Smooth muscle cell (in vitro differentiated cells): ENCODE measurements around the gene SAMD14. TPM values are rescaled to one million over a fixed set of nuclear protein-coding genes. Genes with fewer than 3 reads are reported as not detected.

Experiments
- DNase-seq: peaks from one replicate; lab custom pipeline; 2025; ENCODE audit not compliant: unreplicated experiment; lab: John Stamatoyannopoulos, UW
- H2AFZ ChIP-seq: fragments of 200-600 bp; sonication (generic); 2 replicates; pipeline ENCODE4 v1.6.0; 2016; ENCODE audit warnings: antibody characterized with exemption, low read depth, mild to moderate bottlenecking
- H3F3A ChIP-seq: fragments of 200-600 bp; sonication (generic); 2 replicates; pipeline ENCODE4 v1.6.0; 2017; ENCODE audit warnings: antibody characterized with exemption, low read depth
- H3K27ac ChIP-seq: fragments of 200-600 bp; sonication (generic); 2 replicates; pipeline ENCODE4 v1.5.1; 2016; ENCODE audit warnings: low read depth, mild to moderate bottlenecking
- H3K27me3 ChIP-seq: fragments of 200-600 bp; sonication (generic); 2 replicates; pipeline ENCODE4 v1.6.1; 2016; ENCODE audit warnings: low read depth, mild to moderate bottlenecking
- H3K36me3 ChIP-seq: fragments of 200-600 bp; sonication (generic); 2 replicates; pipeline ENCODE4 v1.5.1; 2016; ENCODE audit warnings: low read depth
- H3K4me1 ChIP-seq: fragments of 200-600 bp; sonication (generic); 2 replicates; pipeline ENCODE4 v1.5.1; 2016; ENCODE audit warnings: low read depth
- H3K4me2 ChIP-seq: fragments of 200-600 bp; sonication (generic); 2 replicates; pipeline ENCODE4 v1.6.0; 2016; ENCODE audit warnings: mild to moderate bottlenecking
- H3K4me3 ChIP-seq: fragments of 200-600 bp; sonication (generic); 2 replicates; pipeline ENCODE4 v1.5.1; 2016; ENCODE audit warnings: mild to moderate bottlenecking
- H3K79me2 ChIP-seq: fragments of 200-600 bp; sonication (generic); 2 replicates; pipeline ENCODE4 v1.6.0; 2016; ENCODE audit warnings: low read depth, mild to moderate bottlenecking
- H3K9ac ChIP-seq: fragments of 200-600 bp; sonication (generic); 2 replicates; pipeline ENCODE4 v1.6.0; 2016; ENCODE audit warnings: low read depth
- H3K9me3 ChIP-seq: fragments of 200-600 bp; sonication (generic); replicated peaks from 2 replicates; pipeline ENCODE4 v1.5.1; 2016; ENCODE audit warnings: low read depth
- H4K20me1 ChIP-seq: fragments of 200-600 bp; sonication (generic); 2 replicates; pipeline ENCODE4 v1.6.0; 2016; ENCODE audit warnings: low read depth
- CTCF ChIP-seq: fragments of 200-600 bp; sonication (generic); IDR thresholded peaks from 2 replicates; pipeline ENCODE4 v1.5.1; 2017; ENCODE audit warnings: borderline replicate concordance, mild to moderate bottlenecking, antibody characterized with exemption; ENCODE audit not compliant: insufficient read depth, poor library complexity, severe bottlenecking
- WGBS: methylation state at CpG from one replicate; pipeline ENCODE4 v1.1.7; 2016; ENCODE audit warnings: low lambda C conversion rate; 5-methylcytosine and 5-hydroxymethylcytosine counted together
- polyA plus RNA-seq: library from polyadenylated mRNA; unstranded; fragments of >200 nt; fragmentation: Nextera tagmentation; extraction: Ambion mirVana; gene quantifications from 2 replicates; pipeline ENCODE4 v1.2.1, GENCODE V29; 2016
- total RNA-seq: library from RNA; depleted of rRNA; stranded (reverse); fragments of >200 nt; gene quantifications from 2 replicates; pipeline ENCODE4 v1.2.3, GENCODE V29; 2014

The SAMD14 gene
- total and polyA plus RNA-seq, 2 experiments from 2014 or later: 13.7 to 39.1 TPM

GRCh38 chr17:50145532-50146229, 15.7 kb upstream of the SAMD14 start:
- no peak overlapping the region for H3K4me2 ChIP-seq
- no peak overlapping the region for H3K27ac ChIP-seq
- no peak for TF ChIP-seq CTCF
- no peak overlapping the region for H3K4me3 ChIP-seq
- H2AFZ ChIP-seq: no peak overlapping the region
- 92% methylated on average over 8 of the region's 11 CpGs for WGBS
- peaks cover 92% of the 10 kb centered on the region for H4K20me1 ChIP-seq
- no peaks in the 10 kb centered on the region for H3K36me3 ChIP-seq
- H3K79me2 ChIP-seq: peaks cover 71% of the 10 kb centered on the region
- H3F3A ChIP-seq: no peaks in the 10 kb centered on the region
- peaks cover 23% of the 10 kb centered on the region for H3K4me1 ChIP-seq
- H3K9me3 ChIP-seq: no peaks in the 10 kb centered on the region
- no peak for DNase-seq
- H3K27me3 ChIP-seq: no peaks in the 10 kb centered on the region
- no peak overlapping the region for H3K9ac ChIP-seq

- peaks cover 23% of the 10 kb centered on the region for H3K4me1 ChIP-seq
- H3K4me3 ChIP-seq: no peak overlapping the region
- H3K9ac ChIP-seq: no peak overlapping the region
- no peak for TF ChIP-seq CTCF
- 88% methylated on average over 16 of the region's 16 CpGs for WGBS
- H3K4me2 ChIP-seq: no peak overlapping the region
- no peak overlapping the region for H3K27ac ChIP-seq
- H4K20me1 ChIP-seq: peaks cover 99% of the 10 kb centered on the region
- no peaks in the 10 kb centered on the region for H3K27me3 ChIP-seq
- H3K9me3 ChIP-seq: no peaks in the 10 kb centered on the region
- no peaks in the 10 kb centered on the region for H3F3A ChIP-seq
- no peaks in the 10 kb centered on the region for H3K36me3 ChIP-seq
- DNase-seq: no peak
- no peak overlapping the region for H2AFZ ChIP-seq
- peaks cover 64% of the 10 kb centered on the region for H3K79me2 ChIP-seq
These were observed 15.0 kb upstream of the SAMD14 start for GRCh38 chr17:50144845-50145531.

GRCh38 chr17:50144355-50144754, 14.4 kb upstream of the SAMD14 start:
- no peak overlapping the region for H3K9ac ChIP-seq
- DNase-seq: no peak
- H3K4me1 ChIP-seq: peaks cover 23% of the 10 kb centered on the region
- no peak overlapping the region for H2AFZ ChIP-seq
- no peak overlapping the region for H3K27ac ChIP-seq
- H3K9me3 ChIP-seq: no peaks in the 10 kb centered on the region
- 87% methylated on average over 6 of the region's 6 CpGs for WGBS
- peaks cover 58% of the 10 kb centered on the region for H3K79me2 ChIP-seq
- no peaks in the 10 kb centered on the region for H3K36me3 ChIP-seq
- TF ChIP-seq CTCF: no peak
- H3K27me3 ChIP-seq: no peaks in the 10 kb centered on the region
- H3K4me3 ChIP-seq: no peak overlapping the region
- no peaks in the 10 kb centered on the region for H3F3A ChIP-seq
- H4K20me1 ChIP-seq: peaks cover 100% of the 10 kb centered on the region
- no peak overlapping the region for H3K4me2 ChIP-seq
